ENCODE measurements around the gene HIF3A. TPM values are rescaled to one million over a fixed set of nuclear protein-coding genes. Genes with fewer than 3 reads are reported as not detected.

Gene HIF3A
- total and polyA plus RNA-seq, 2 of the 8 experiments (the other 6 are each of a cell fraction or from before 2014, with no cell fraction given), result 38.6 to 38.8 TPM

GRCh38 chr19:46373491-46374359, 76.9 kb downstream of the HIF3A start:
- peak overlapping the region; percentile 75; the same call in 1 of the 2 replicates for H2AK5ac ChIP-seq (ENCODE audit: low read depth, low read length)
- peaks cover 9 to 33% (median 25%) of the 10 kb centered on the region in 4 experiments for H3K36me3 ChIP-seq (ENCODE audit: control insufficient read depth in 2 of 4, insufficient read depth in 4 of 4, low read length in 3 of 4)
- H2BK5ac ChIP-seq (ENCODE audit: low read depth, low read length), result peak overlapping the region; percentile 98
- peak overlapping the region; percentile 18 for H4K5ac ChIP-seq (ENCODE audit: insufficient read length, low read depth, low read length)
- no peak overlapping the region for H3K23ac ChIP-seq (ENCODE audit: insufficient read length)
- peak overlapping the region in 2 of 4 experiments; percentile 51 to 57; a peak in 4 of 7 replicates for H3K9ac ChIP-seq (replicated peaks in 1 of 4; ENCODE audit: extremely low read depth in 1 of 4, low read depth in 3 of 4, low read length in 3 of 4)
- H3K14ac ChIP-seq (ENCODE audit: insufficient read length), result no peak overlapping the region
- peaks cover 9% of the 10 kb centered on the region for H3K79me1 ChIP-seq (ENCODE audit: low read depth, low read length)
- peak overlapping the region; percentile 89 for H2BK20ac ChIP-seq (ENCODE audit: low read length)
- peaks cover 0 to 40% of the 10 kb centered on the region in 2 experiments; a peak in 2 of 4 replicates for H3K79me2 ChIP-seq (ENCODE audit: control insufficient read depth in 1 of 2, insufficient read depth in 2 of 2, low read length in 2 of 2)
- ChIA-PET CTCF (ENCODE audit: partially characterized antibody) (interaction anchor here (0.7 to 7.5 kb wide), 12 partner anchors 8 to 542 kb away, joined by 3 to 58 read pairs (median 10); partner anchors contain the start of gene PPP5C), POLR2A (ENCODE audit: partially characterized antibody) (interaction anchor here (0.8 to 2.4 kb wide), 4 partner anchors 19 to 118 kb away, joined by 3 to 15 read pairs (median 4); no protein-coding TSS in a partner anchor)
- H3K4me1 ChIP-seq (replicated peaks in 1 of 4; ENCODE audit: control insufficient read depth in 3 of 4, insufficient read depth in 4 of 4, low read length in 3 of 4), result peaks cover 14 to 30% (median 21%) of the 10 kb centered on the region in 4 experiments
- peak overlapping the region; percentile 76 for H3K4ac ChIP-seq (replicated peaks; ENCODE audit: insufficient read length, low read depth, low read length)
- no peaks in the 10 kb centered on the region for H3K9me3 ChIP-seq (ENCODE audit: insufficient read depth in 2 of 2, low read depth in 1 of 2, low read length in 1 of 2)
- H3K27me3 ChIP-seq (replicated peaks in 1 of 4; ENCODE audit: control insufficient read depth in 3 of 4, extremely low read depth in 1 of 4, insufficient read depth in 3 of 4, low read length in 3 of 4), result no peaks in the 10 kb centered on the region
- DNase-seq (ENCODE audit: low read depth in 1 of 2, low spot score in 2 of 2), result peak; percentile 62 to 73
- H3K23me2 ChIP-seq (ENCODE audit: low read depth, low read length), result no peaks in the 10 kb centered on the region
- H2BK120ac ChIP-seq (replicated peaks; ENCODE audit: low read depth, low read length), result peak overlapping the region; percentile 44
- peak overlapping the region; percentile 84 for H3K27ac ChIP-seq (ENCODE audit: low read depth, low read length)
- peak overlapping the region; percentile 94 for H2BK15ac ChIP-seq (ENCODE audit: low read length)
- WGBS, 2 experiments (ENCODE audit: extremely low coverage in 1 of 2, insufficient coverage in 1 of 2, insufficient read length in 1 of 2, insufficient replicate concordance in 2 of 2, low coverage in 1 of 2, low lambda C conversion rate in 2 of 2, missing lambda C conversion rate in 1 of 2), result 32% methylated on average over 17 of the region's 17 CpGs; no CpG with 5 or more reads in 1 of the 2 experiments
- H3K18ac ChIP-seq (ENCODE audit: extremely low read depth, low read length), result peak overlapping the region; percentile 99
- FAIRE-seq, result peak; percentile 13
- H3K4me3 ChIP-seq (ENCODE audit: extremely low read depth in 1 of 4, insufficient read depth in 2 of 4, low read depth in 3 of 4, low read length in 4 of 4), result peak overlapping the region in 3 of 4 experiments; percentile 5 to 42 (median 19); a peak in 4 of 8 replicates
- H4K20me1 ChIP-seq (replicated peaks in 1 of 2; ENCODE audit: control insufficient read depth in 1 of 2, insufficient read depth in 2 of 2, low read length in 2 of 2), result peaks cover 3 to 10% of the 10 kb centered on the region in 2 experiments
- H4K8ac ChIP-seq (ENCODE audit: extremely low read depth, insufficient read depth, low read length), result no peak overlapping the region
- H2BK12ac ChIP-seq (ENCODE audit: low read depth, low read length), result peak overlapping the region; percentile 97; the same call in 1 of the 2 replicates
- peak overlapping the region; percentile 98 for H4K91ac ChIP-seq (replicated peaks; ENCODE audit: insufficient read length, low read length)
- peak overlapping the region; percentile 17 for H3K56ac ChIP-seq (replicated peaks; ENCODE audit: insufficient read length, low read depth, low read length)
- no peak overlapping the region for H2AFZ ChIP-seq (ENCODE audit: low read length)
- peak overlapping the region; percentile 59 to 73 for H3K4me2 ChIP-seq (ENCODE audit: insufficient read depth in 1 of 2, low read depth in 2 of 2, low read length in 2 of 2)
- no peak for TF ChIP-seq GTF2F1 (IDR thresholded peaks at IDR 0.05; ENCODE audit: borderline replicate concordance, low read depth, low read length)
- TF ChIP-seq CHD2 (IDR thresholded peaks at IDR 0.05; ENCODE audit: low read length), result no peak
- TF ChIP-seq YY1 (IDR thresholded peaks at IDR 0.05; ENCODE audit: low read depth, low read length), result no peak
- TF ChIP-seq, protein P1, sequence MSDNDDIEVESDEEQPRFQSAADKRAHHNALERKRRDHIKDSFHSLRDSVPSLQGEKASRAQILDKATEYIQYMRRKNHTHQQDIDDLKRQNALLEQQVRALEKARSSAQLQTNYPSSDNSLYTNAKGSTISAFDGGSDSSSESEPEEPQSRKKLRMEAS (IDR thresholded peaks at IDR 0.05), result 0 out of 2 replicates have a peak, but pooled peaks have one; percentile 41
- 0 out of 2 replicates have a peak, but pooled peaks have one; percentile 43 for TF ChIP-seq BACH1 (IDR thresholded peaks at IDR 0.05; ENCODE audit: low read length)
- TF ChIP-seq, protein P2, sequence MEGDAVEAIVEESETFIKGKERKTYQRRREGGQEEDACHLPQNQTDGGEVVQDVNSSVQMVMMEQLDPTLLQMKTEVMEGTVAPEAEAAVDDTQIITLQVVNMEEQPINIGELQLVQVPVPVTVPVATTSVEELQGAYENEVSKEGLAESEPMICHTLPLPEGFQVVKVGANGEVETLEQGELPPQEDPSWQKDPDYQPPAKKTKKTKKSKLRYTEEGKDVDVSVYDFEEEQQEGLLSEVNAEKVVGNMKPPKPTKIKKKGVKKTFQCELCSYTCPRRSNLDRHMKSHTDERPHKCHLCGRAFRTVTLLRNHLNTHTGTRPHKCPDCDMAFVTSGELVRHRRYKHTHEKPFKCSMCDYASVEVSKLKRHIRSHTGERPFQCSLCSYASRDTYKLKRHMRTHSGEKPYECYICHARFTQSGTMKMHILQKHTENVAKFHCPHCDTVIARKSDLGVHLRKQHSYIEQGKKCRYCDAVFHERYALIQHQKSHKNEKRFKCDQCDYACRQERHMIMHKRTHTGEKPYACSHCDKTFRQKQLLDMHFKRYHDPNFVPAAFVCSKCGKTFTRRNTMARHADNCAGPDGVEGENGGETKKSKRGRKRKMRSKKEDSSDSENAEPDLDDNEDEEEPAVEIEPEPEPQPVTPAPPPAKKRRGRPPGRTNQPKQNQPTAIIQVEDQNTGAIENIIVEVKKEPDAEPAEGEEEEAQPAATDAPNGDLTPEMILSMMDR (IDR thresholded peaks at IDR 0.05; ENCODE audit: control extremely low read depth in 1 of 3, insufficient read depth in 1 of 3, low read depth in 1 of 3, low read length in 3 of 3), result peak in 1 of 3 experiments; percentile 17; a peak in 1 of 4 replicates
- no peak for TF ChIP-seq JUN (IDR thresholded peaks at IDR 0.05; ENCODE audit: low read depth, low read length)
- TF ChIP-seq SP1 (IDR thresholded peaks at IDR 0.05; ENCODE audit: low read depth, low read length), result 0 out of 2 replicates have a peak, but pooled peaks have one; percentile 55

All from H1 (cell line).